ENCODE data around the gene TMEM115. TPM values are rescaled to one million over a fixed set of nuclear protein-coding genes. Genes with fewer than 3 reads are reported as not detected.

Gene TMEM115
- total and polyA plus RNA-seq, 10 of the 15 experiments (the other 5 are each of a cell fraction or from before 2014, with no cell fraction given): 1.9 to 18.7 (median 13.2) TPM

DNA sequence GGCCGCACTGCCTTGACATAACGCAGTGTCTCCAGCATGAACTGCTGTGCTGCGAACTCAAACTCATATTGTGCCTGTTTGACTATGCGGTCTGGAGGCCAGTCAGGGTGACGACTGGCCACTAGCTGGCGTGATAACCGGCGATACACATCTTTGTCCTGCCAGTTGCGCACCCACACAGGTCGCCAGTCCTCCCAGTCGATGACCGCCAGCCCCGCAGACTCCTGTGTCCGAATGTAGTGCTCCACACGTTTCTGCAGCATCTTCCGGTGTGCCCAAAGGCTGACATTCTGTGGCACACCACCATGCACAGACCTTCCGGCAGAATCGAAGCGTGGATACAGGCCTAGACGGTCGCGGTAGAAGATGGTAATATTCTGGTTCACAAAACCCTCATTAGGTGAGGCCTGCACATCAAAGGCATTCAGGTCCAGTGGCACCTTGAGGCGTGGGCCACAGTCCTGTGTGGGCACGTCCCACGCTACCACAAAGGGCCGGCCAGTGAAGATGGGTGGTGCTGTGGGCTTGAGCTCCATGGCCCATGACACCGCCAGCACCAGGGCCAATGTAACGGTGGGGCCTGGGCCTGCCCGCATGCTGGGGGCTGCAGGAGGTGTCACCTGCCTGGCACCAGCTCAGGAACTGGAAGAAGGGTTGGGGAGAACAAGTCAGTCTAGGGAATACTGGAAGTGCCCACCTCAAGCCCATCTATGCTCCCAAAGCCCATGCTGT, 39.3 kb downstream of the TMEM115 start:
- CTCF ChIA-PET: interaction anchor here (0.7 to 5.1 kb wide), 5 partner anchors 8 to 99 kb away, joined by 3 to 72 read pairs (median 4); partner anchors contain the start of genes RASSF1 and TUSC2
- Histone ChIP-seq H3K4me1 (ENCODE audit: control insufficient read depth, insufficient read depth, low read length) (peaks cover 23% of the 10 kb centered on the region), H3K27ac (ENCODE audit: control insufficient read depth, insufficient read depth) (peak overlapping the region; percentile 88; the same call in 1 of the 2 replicates), H3K79me2 (ENCODE audit: control insufficient read depth, insufficient read depth, low read length) (peaks cover 5% of the 10 kb centered on the region), H3K4me3 (peak overlapping the region; percentile 70), H3K4me2 (ENCODE audit: control insufficient read depth, insufficient read depth) (peak overlapping the region; percentile 64), H3K9ac (ENCODE audit: control insufficient read depth, insufficient read depth, low read length) (peak overlapping the region; percentile 83), H2AFZ (ENCODE audit: control insufficient read depth, low read depth, low read length) (no peak overlapping the region; the same call in 1 of the 2 replicates), H3K27me3 (replicated peaks in 1 of 2; ENCODE audit: control insufficient read depth in 2 of 2, insufficient read depth in 2 of 2, low read length in 1 of 2) (no peaks in the 10 kb centered on the region), H3K9me3 (replicated peaks; ENCODE audit: control insufficient read depth, insufficient read depth, low read length) (no peaks in the 10 kb centered on the region), H3K36me3 (ENCODE audit: control insufficient read depth in 2 of 2, insufficient read depth in 2 of 2, low read length in 1 of 2) (peaks cover 0 to 2% of the 10 kb centered on the region in 2 experiments; a peak in 2 of 4 replicates), H4K20me1 (ENCODE audit: control insufficient read depth, insufficient read depth) (no peaks in the 10 kb centered on the region)
- TSS peak; percentile 28 for BruUV-seq (replicated peaks)
- FAIRE-seq: no peak
- SMC1A ChIA-PET (ENCODE audit: uncharacterized antibody, unreplicated experiment): interaction anchor here (1.5 kb wide), 1 partner anchor 16 kb away, joined by 4 read pairs; no protein-coding TSS in a partner anchor
- 95% methylated on average over 29 of the region's 29 CpGs for WGBS (ENCODE audit: insufficient coverage, insufficient replicate concordance, low lambda C conversion rate, missing lambda C conversion rate)
- RAD21 ChIA-PET (ENCODE audit: unreplicated experiment): interaction anchor here (0.7 to 1.6 kb wide), 3 partner anchors 17 to 231 kb away, joined by 3 to 6 read pairs (median 3); partner anchors contain the start of genes HYAL3, NAA80 and RBM5
- in situ Hi-C loops (cut with MboI) (no loop called here), intact Hi-C loops (cut with micrococcal nuclease; ENCODE audit: unreplicated experiment) (no loop called here)
- POLR2A ChIA-PET: interaction anchor here (0.7 to 2.0 kb wide), 3 partner anchors 16 to 27 kb away, joined by 3 to 12 read pairs (median 3); partner anchors contain the start of genes HYAL3, IFRD2 and NAA80
- TF ChIP-seq CREB1 (IDR thresholded peaks at IDR 0.05; ENCODE audit: low read depth) (no peak), POLR2AphosphoS5 (IDR thresholded peaks at IDR 0.05; ENCODE audit: low read length) (no peak), ZNF592 (IDR thresholded peaks at IDR 0.05) (no peak), SMARCA5 (IDR thresholded peaks at IDR 0.05) (no peak), IRF4 (IDR thresholded peaks at IDR 0.05; ENCODE audit: low read depth, low read length) (no peak), HDGF (IDR thresholded peaks at IDR 0.05) (no peak), CBFB (IDR thresholded peaks at IDR 0.05; ENCODE audit: low read depth) (no peak), MTA2 (IDR thresholded peaks at IDR 0.05; ENCODE audit: low read depth) (no peak), GABPA (IDR thresholded peaks at IDR 0.05; ENCODE audit: low read depth) (no peak), BMI1 (IDR thresholded peaks at IDR 0.05; ENCODE audit: borderline replicate concordance) (no peak), DPF2 (IDR thresholded peaks at IDR 0.05) (no peak), SP1 (IDR thresholded peaks at IDR 0.05; ENCODE audit: low read depth, low read length) (no peak), SREBF1 (IDR thresholded peaks at IDR 0.05; ENCODE audit: low read length) (no peak)
- TF ChIP-seq, protein P1, sequence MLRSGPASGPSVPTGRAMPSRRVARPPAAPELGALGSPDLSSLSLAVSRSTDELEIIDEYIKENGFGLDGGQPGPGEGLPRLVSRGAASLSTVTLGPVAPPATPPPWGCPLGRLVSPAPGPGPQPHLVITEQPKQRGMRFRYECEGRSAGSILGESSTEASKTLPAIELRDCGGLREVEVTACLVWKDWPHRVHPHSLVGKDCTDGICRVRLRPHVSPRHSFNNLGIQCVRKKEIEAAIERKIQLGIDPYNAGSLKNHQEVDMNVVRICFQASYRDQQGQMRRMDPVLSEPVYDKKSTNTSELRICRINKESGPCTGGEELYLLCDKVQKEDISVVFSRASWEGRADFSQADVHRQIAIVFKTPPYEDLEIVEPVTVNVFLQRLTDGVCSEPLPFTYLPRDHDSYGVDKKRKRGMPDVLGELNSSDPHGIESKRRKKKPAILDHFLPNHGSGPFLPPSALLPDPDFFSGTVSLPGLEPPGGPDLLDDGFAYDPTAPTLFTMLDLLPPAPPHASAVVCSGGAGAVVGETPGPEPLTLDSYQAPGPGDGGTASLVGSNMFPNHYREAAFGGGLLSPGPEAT (IDR thresholded peaks at IDR 0.05; ENCODE audit: low read depth): no peak
- TF ChIP-seq, protein P2, sequence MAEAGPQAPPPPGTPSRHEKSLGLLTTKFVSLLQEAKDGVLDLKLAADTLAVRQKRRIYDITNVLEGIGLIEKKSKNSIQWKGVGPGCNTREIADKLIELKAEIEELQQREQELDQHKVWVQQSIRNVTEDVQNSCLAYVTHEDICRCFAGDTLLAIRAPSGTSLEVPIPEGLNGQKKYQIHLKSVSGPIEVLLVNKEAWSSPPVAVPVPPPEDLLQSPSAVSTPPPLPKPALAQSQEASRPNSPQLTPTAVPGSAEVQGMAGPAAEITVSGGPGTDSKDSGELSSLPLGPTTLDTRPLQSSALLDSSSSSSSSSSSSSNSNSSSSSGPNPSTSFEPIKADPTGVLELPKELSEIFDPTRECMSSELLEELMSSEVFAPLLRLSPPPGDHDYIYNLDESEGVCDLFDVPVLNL (IDR thresholded peaks at IDR 0.05; ENCODE audit: low read depth, low read length): no peak
- DNase-seq (ENCODE audit: low read depth, low spot score): no peak
- no peak for ATAC-seq
